MM.1S (cell line): ENCODE measurements around the gene FICD.

Experiments
- EZH2 ChIP-seq: fragments of 300-600 bp; sonication (generic); optimal IDR thresholded peaks from 2 replicates; pipeline ENCODE3; 2017; ENCODE audit warnings: low read depth, mild to moderate bottlenecking, antibody characterized with exemption, low read length, mixed read lengths
- TF ChIP-seq, protein P1 (sequence below): fragments of 300-600 bp; sonication (generic); IDR thresholded peaks from 2 replicates; pipeline ENCODE4 v1.5.1; 2016; ENCODE audit warnings: antibody characterized with exemption, low read length, mixed read lengths

DNA sequence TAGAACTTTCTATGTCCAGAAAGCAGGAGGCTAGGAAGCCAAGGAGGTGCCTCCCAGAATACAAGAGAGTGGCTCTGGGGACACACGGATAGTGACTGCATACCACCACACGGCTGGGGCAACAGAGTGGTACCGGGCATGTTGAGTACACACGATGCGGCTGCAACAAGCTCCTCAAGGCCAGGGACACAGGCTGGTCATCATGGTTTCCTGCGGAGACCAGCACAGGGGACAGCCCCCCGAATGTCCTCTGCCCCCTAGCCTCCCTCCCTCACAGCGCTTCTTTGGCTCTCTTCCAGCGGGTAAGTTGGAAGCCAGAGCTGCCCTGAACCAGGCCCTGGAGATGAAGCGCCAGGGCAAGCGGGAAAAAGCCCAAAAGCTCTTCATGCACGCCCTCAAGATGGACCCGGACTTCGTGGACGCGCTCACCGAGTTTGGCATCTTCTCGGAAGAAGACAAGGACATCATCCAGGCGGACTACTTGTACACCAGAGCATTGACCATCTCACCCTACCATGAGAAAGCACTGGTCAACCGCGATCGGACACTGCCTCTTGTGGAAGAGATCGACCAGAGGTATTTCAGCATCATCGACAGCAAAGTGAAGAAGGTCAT lies 3.1 kb downstream of the FICD start:
- TF ChIP-seq, protein P1, sequence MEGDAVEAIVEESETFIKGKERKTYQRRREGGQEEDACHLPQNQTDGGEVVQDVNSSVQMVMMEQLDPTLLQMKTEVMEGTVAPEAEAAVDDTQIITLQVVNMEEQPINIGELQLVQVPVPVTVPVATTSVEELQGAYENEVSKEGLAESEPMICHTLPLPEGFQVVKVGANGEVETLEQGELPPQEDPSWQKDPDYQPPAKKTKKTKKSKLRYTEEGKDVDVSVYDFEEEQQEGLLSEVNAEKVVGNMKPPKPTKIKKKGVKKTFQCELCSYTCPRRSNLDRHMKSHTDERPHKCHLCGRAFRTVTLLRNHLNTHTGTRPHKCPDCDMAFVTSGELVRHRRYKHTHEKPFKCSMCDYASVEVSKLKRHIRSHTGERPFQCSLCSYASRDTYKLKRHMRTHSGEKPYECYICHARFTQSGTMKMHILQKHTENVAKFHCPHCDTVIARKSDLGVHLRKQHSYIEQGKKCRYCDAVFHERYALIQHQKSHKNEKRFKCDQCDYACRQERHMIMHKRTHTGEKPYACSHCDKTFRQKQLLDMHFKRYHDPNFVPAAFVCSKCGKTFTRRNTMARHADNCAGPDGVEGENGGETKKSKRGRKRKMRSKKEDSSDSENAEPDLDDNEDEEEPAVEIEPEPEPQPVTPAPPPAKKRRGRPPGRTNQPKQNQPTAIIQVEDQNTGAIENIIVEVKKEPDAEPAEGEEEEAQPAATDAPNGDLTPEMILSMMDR = no peak
- TF ChIP-seq EZH2 = no peak
